ENCODE measurements around the gene CENPF. TPM values are rescaled to one million over a fixed set of nuclear protein-coding genes. Genes with fewer than 3 reads are reported as not detected.
"Not testable (repeated sequence)": the region's sequence is repeated elsewhere in the genome, so short reads cannot be mapped to it uniquely, and the experiment has no call there.

The CENPF gene
- total and polyA plus RNA-seq, 9 donors: 25.5 to 54.2 (median 40.7) TPM

GRCh38 chr1:214583824-214584554 lies 19.0 kb upstream of the CENPF start:
- Histone ChIP-seq H3K36me3 (ENCODE audit: control insufficient read depth, insufficient read depth, low read length) (no peaks in the 10 kb centered on the region), H3K27ac (ENCODE audit: low read length) (no peak overlapping the region), H3K27me3 (ENCODE audit: control insufficient read depth, insufficient read depth, low read length) (no peaks in the 10 kb centered on the region), H3K9me3 (replicated peaks; ENCODE audit: control insufficient read depth, low read depth, low read length) (no peaks in the 10 kb centered on the region), H3K4me3 (ENCODE audit: low read length) (no peak overlapping the region), H3K4me1 (ENCODE audit: control insufficient read depth, insufficient read depth, low read length) (no peaks in the 10 kb centered on the region)
- no CpG with 5 or more reads among the region's 7 CpGs for WGBS (ENCODE audit: insufficient coverage)
- DNase-seq: no peak

GRCh38 chr1:214584805-214585766 lies 17.9 kb upstream of the CENPF start:
- DNase-seq: peak; percentile 66
- Histone ChIP-seq H3K27me3 (ENCODE audit: control insufficient read depth, insufficient read depth, low read length) (no peaks in the 10 kb centered on the region), H3K36me3 (ENCODE audit: control insufficient read depth, insufficient read depth, low read length) (no peaks in the 10 kb centered on the region), H3K4me1 (ENCODE audit: control insufficient read depth, insufficient read depth, low read length) (no peaks in the 10 kb centered on the region), H3K4me3 (ENCODE audit: low read length) (no peak overlapping the region), H3K9me3 (replicated peaks; ENCODE audit: control insufficient read depth, low read depth, low read length) (no peaks in the 10 kb centered on the region), H3K27ac (ENCODE audit: low read length) (no peak overlapping the region)
- WGBS (ENCODE audit: insufficient coverage): no CpG with 5 or more reads among the region's 1 CpG

- no peak overlapping the region for H3K4me3 ChIP-seq (ENCODE audit: low read length)
- no peaks in the 10 kb centered on the region for H3K27me3 ChIP-seq (ENCODE audit: control insufficient read depth, insufficient read depth, low read length)
- 76% methylated on average over 2 of the region's 3 CpGs for WGBS (ENCODE audit: insufficient coverage)
- no peaks in the 10 kb centered on the region for H3K36me3 ChIP-seq (ENCODE audit: control insufficient read depth, insufficient read depth, low read length)
- DNase-seq: no peak
- no peaks in the 10 kb centered on the region for H3K4me1 ChIP-seq (ENCODE audit: control insufficient read depth, insufficient read depth, low read length)
- no peak overlapping the region for H3K27ac ChIP-seq (ENCODE audit: low read length)
- no peaks in the 10 kb centered on the region for H3K9me3 ChIP-seq (replicated peaks; ENCODE audit: control insufficient read depth, low read depth, low read length)
Observed at GRCh38 chr1:214586621-214587020, 16.4 kb upstream of the CENPF start.

GRCh38 chr1:214587165-214587564 lies 15.8 kb upstream of the CENPF start:
- no peaks in the 10 kb centered on the region for H3K9me3 ChIP-seq (replicated peaks; ENCODE audit: control insufficient read depth, low read depth, low read length)
- H3K4me1 ChIP-seq (ENCODE audit: control insufficient read depth, insufficient read depth, low read length): no peaks in the 10 kb centered on the region
- no CpG with 5 or more reads among the region's 5 CpGs for WGBS (ENCODE audit: insufficient coverage)
- no peaks in the 10 kb centered on the region for H3K36me3 ChIP-seq (ENCODE audit: control insufficient read depth, insufficient read depth, low read length)
- H3K27ac ChIP-seq (ENCODE audit: low read length): no peak overlapping the region
- H3K4me3 ChIP-seq (ENCODE audit: low read length): no peak overlapping the region
- H3K27me3 ChIP-seq (ENCODE audit: control insufficient read depth, insufficient read depth, low read length): no peaks in the 10 kb centered on the region
- DNase-seq: no peak

- Histone ChIP-seq H3K4me1 (ENCODE audit: control insufficient read depth, insufficient read depth, low read length) (no peaks in the 10 kb centered on the region), H3K9me3 (replicated peaks; ENCODE audit: control insufficient read depth, low read depth, low read length) (no peaks in the 10 kb centered on the region), H3K27me3 (ENCODE audit: control insufficient read depth, insufficient read depth, low read length) (no peaks in the 10 kb centered on the region), H3K27ac (ENCODE audit: low read length) (no peak overlapping the region), H3K4me3 (ENCODE audit: low read length) (no peak overlapping the region), H3K36me3 (ENCODE audit: control insufficient read depth, insufficient read depth, low read length) (no peaks in the 10 kb centered on the region)
- DNase-seq: no peak
- WGBS (ENCODE audit: insufficient coverage): 94% methylated on average over 2 of the region's 4 CpGs
Observed at GRCh38 chr1:214588963-214589597, 13.9 kb upstream of the CENPF start.

- Histone ChIP-seq H3K36me3 (ENCODE audit: control insufficient read depth, insufficient read depth, low read length) (no peaks in the 10 kb centered on the region), H3K27me3 (ENCODE audit: control insufficient read depth, insufficient read depth, low read length) (no peaks in the 10 kb centered on the region), H3K4me3 (ENCODE audit: low read length) (no peak overlapping the region), H3K4me1 (ENCODE audit: control insufficient read depth, insufficient read depth, low read length) (no peaks in the 10 kb centered on the region), H3K9me3 (replicated peaks; ENCODE audit: control insufficient read depth, low read depth, low read length) (no peaks in the 10 kb centered on the region), H3K27ac (ENCODE audit: low read length) (no peak overlapping the region)
- WGBS (ENCODE audit: insufficient coverage): 68% methylated on average over 3 of the region's 5 CpGs
- DNase-seq: no peak
Observed at GRCh38 chr1:214590696-214591095, 12.3 kb upstream of the CENPF start.

- not testable (repeated sequence) for H3K36me3 ChIP-seq (ENCODE audit: control insufficient read depth, insufficient read depth, low read length); DNase-seq; H3K27ac ChIP-seq (ENCODE audit: low read length); H3K27me3 ChIP-seq (ENCODE audit: control insufficient read depth, insufficient read depth, low read length); H3K4me3 ChIP-seq (ENCODE audit: low read length); H3K9me3 ChIP-seq (replicated peaks; ENCODE audit: control insufficient read depth, low read depth, low read length); H3K4me1 ChIP-seq (ENCODE audit: control insufficient read depth, insufficient read depth, low read length)
- WGBS (ENCODE audit: insufficient coverage): 90% methylated on average over 5 of the region's 8 CpGs
Observed at GRCh38 chr1:214591918-214592317, 11.1 kb upstream of the CENPF start.

- Histone ChIP-seq H3K4me3 (ENCODE audit: low read length) (no peak overlapping the region), H3K9me3 (replicated peaks; ENCODE audit: control insufficient read depth, low read depth, low read length) (no peaks in the 10 kb centered on the region)
- DNase-seq: no peak
Observed at GRCh38 chr1:214593158-214593557, 9.8 kb upstream of the CENPF start.

GRCh38 chr1:214603819-214604252 lies 841 bp downstream of the CENPF start:
- Histone ChIP-seq H3K4me1 (ENCODE audit: control insufficient read depth, insufficient read depth, low read length) (peaks cover 8% of the 10 kb centered on the region), H3K27me3 (ENCODE audit: control insufficient read depth, insufficient read depth, low read length) (no peaks in the 10 kb centered on the region), H3K4me3 (ENCODE audit: low read length) (peak overlapping the region; percentile 61), H3K36me3 (ENCODE audit: control insufficient read depth, insufficient read depth, low read length) (no peaks in the 10 kb centered on the region), H3K27ac (ENCODE audit: low read length) (no peak overlapping the region), H3K9me3 (replicated peaks; ENCODE audit: control insufficient read depth, low read depth, low read length) (no peaks in the 10 kb centered on the region)
- 2% methylated on average over 6 of the region's 11 CpGs for WGBS (ENCODE audit: insufficient coverage)
- DNase-seq: no peak

More at GRCh38 chr1:214593158-214593557, 9.8 kb upstream of the CENPF start:
- Histone ChIP-seq H3K36me3 (ENCODE audit: control insufficient read depth, insufficient read depth, low read length) (no peaks in the 10 kb centered on the region), H3K4me1 (ENCODE audit: control insufficient read depth, insufficient read depth, low read length) (no peaks in the 10 kb centered on the region), H3K27ac (ENCODE audit: low read length) (no peak overlapping the region), H3K27me3 (ENCODE audit: control insufficient read depth, insufficient read depth, low read length) (no peaks in the 10 kb centered on the region)

- Histone ChIP-seq H3K36me3 (ENCODE audit: control insufficient read depth, insufficient read depth, low read length) (peaks cover 3% of the 10 kb centered on the region), H3K27me3 (ENCODE audit: control insufficient read depth, insufficient read depth, low read length) (no peaks in the 10 kb centered on the region), H3K9me3 (replicated peaks; ENCODE audit: control insufficient read depth, low read depth, low read length) (no peaks in the 10 kb centered on the region), H3K27ac (ENCODE audit: low read length) (no peak overlapping the region), H3K4me3 (ENCODE audit: low read length) (peak overlapping the region; percentile 61), H3K4me1 (ENCODE audit: control insufficient read depth, insufficient read depth, low read length) (peaks cover 8% of the 10 kb centered on the region)
- no peak for DNase-seq
Observed at GRCh38 chr1:214604523-214604922, 1.5 kb downstream of the CENPF start.
